Body of pancreas (tissue), 4 donors: ENCODE results near the gene FARS2.
A peak's percentile ranks its signal among the peaks of the same experiment; 100 is the strongest.

Experiments used
- CTCF ChIP-seq, 7 experiments: fragments of 450-650 bp in 4 of 7; fragments of 200-600 bp in 3 of 7; sonication (generic) in 3 of 7; IDR thresholded peaks; one replicate each; pipeline ENCODE4 v1.5.1; 2016 to 2019; ENCODE audit warnings: antibody characterized with exemption in 7 of 7
- POLR2A ChIP-seq, 3 donors: fragments of 450-650 bp; IDR thresholded peaks; one replicate each; pipeline ENCODE4 v1.6.1; 2016; ENCODE audit warnings: antibody characterized with exemption in 3 of 3, mild to moderate bottlenecking in 2 of 3

GRCh38 chr6:5260661-5261544 is at the start of gene FARS2, which contains the start of gene LYRM4:
- TF ChIP-seq POLR2A (IDR thresholded peaks at IDR 0.05) (peak in 1 of 3 donors; percentile 68), CTCF (IDR thresholded peaks at IDR 0.05) (peak in 4 of 7 experiments; percentile 7 to 77 (median 45))
